Skeletal muscle tissue (tissue), 4 donors: ENCODE data around the gene GRID1. TPM values are rescaled to one million over a fixed set of nuclear protein-coding genes. Genes with fewer than 3 reads are reported as not detected.

ENCODE experiments used
- H3K27ac ChIP-seq: one replicate; pipeline ENCODE4 v1.7.0; 2013; ENCODE audit warnings: mild to moderate bottlenecking, low read depth, low read length, inconsistent platforms
- H3K27me3 ChIP-seq, 3 donors: one replicate each; pipeline ENCODE4 v1.7.0; 2013; ENCODE audit warnings: low read length in 3 of 3; ENCODE audit not compliant: control insufficient read depth in 3 of 3, insufficient read depth in 3 of 3
- H3K36me3 ChIP-seq, 3 donors: one replicate each; pipeline ENCODE4 v1.7.0; 2013; ENCODE audit warnings: low read length in 3 of 3; ENCODE audit not compliant: control insufficient read depth in 3 of 3, insufficient read depth in 3 of 3
- H3K4me1 ChIP-seq, 3 donors: one replicate each; pipeline ENCODE4 v1.7.0; 2013; ENCODE audit warnings: low read length in 3 of 3, mild to moderate bottlenecking in 3 of 3; ENCODE audit not compliant: control insufficient read depth in 3 of 3, insufficient read depth in 3 of 3
- H3K4me3 ChIP-seq, 3 donors: one replicate each; pipeline ENCODE4 v1.7.0; 2013; ENCODE audit warnings: low read length in 3 of 3
- H3K9ac ChIP-seq, 3 donors: one replicate each; pipeline ENCODE4 v1.7.0; 2013; ENCODE audit warnings: low read length in 3 of 3, mild to moderate bottlenecking in 3 of 3, moderate library complexity in 2 of 3, low read depth in 1 of 3
- H3K9me3 ChIP-seq, 3 donors: one replicate each; pipeline ENCODE4 v1.7.0; 2013; ENCODE audit warnings: low read length in 3 of 3; ENCODE audit not compliant: control insufficient read depth in 3 of 3
- total RNA-seq: library from RNA; depleted of rRNA; stranded (reverse); fragments of >200 nt; gene quantifications from one replicate; pipeline ENCODE4 v1.2.3, GENCODE V29; 2014
- donor health status: Osteomylitis.

GRID1 gene
- total RNA-seq, 1 donor from 2014 or later = 2.1 TPM

GRCh38 chr10:86347856-86348255 lies 18.7 kb downstream of the GRID1 start:
- no peak overlapping the region for H3K4me3 ChIP-seq
- H3K27me3 ChIP-seq = peaks cover 0 to 20% (median 12%) of the 10 kb centered on the region in 3 donors
- H3K9me3 ChIP-seq = peaks cover 0 to 5% (median 0%) of the 10 kb centered on the region in 3 donors
- H3K9ac ChIP-seq = no peak overlapping the region
- H3K4me1 ChIP-seq = no peaks in the 10 kb centered on the region
- no peak overlapping the region for H3K27ac ChIP-seq
- no peaks in the 10 kb centered on the region for H3K36me3 ChIP-seq

GRCh38 chr10:86346799-86347665 lies 19.6 kb downstream of the GRID1 start:
- Histone ChIP-seq H3K4me1 (no peaks in the 10 kb centered on the region), H3K4me3 (no peak overlapping the region), H3K9me3 (no peaks in the 10 kb centered on the region), H3K27me3 (peaks cover 0 to 20% (median 11%) of the 10 kb centered on the region in 3 donors), H3K9ac (no peak overlapping the region), H3K36me3 (no peaks in the 10 kb centered on the region), H3K27ac (no peak overlapping the region)

- Histone ChIP-seq H3K9ac (no peak overlapping the region), H3K9me3 (no peaks in the 10 kb centered on the region), H3K4me3 (no peak overlapping the region), H3K27me3 (peaks cover 0 to 23% (median 11%) of the 10 kb centered on the region in 3 donors), H3K36me3 (no peaks in the 10 kb centered on the region), H3K27ac (no peak overlapping the region), H3K4me1 (no peaks in the 10 kb centered on the region)
These were observed 20.5 kb downstream of the GRID1 start for GRCh38 chr10:86345859-86346798.

- H3K9ac ChIP-seq = no peak overlapping the region
- H3K36me3 ChIP-seq = no peaks in the 10 kb centered on the region
- H3K27ac ChIP-seq = no peak overlapping the region
- peaks cover 0 to 19% (median 16%) of the 10 kb centered on the region in 3 donors for H3K27me3 ChIP-seq
- H3K9me3 ChIP-seq = no peaks in the 10 kb centered on the region
- no peak overlapping the region for H3K4me3 ChIP-seq
- H3K4me1 ChIP-seq = no peaks in the 10 kb centered on the region
These were observed 21.2 kb downstream of the GRID1 start for GRCh38 chr10:86345296-86345858.

GRCh38 chr10:86344714-86345161 lies 21.9 kb downstream of the GRID1 start:
- no peaks in the 10 kb centered on the region for H3K36me3 ChIP-seq
- H3K9ac ChIP-seq = no peak overlapping the region
- no peak overlapping the region for H3K4me3 ChIP-seq
- no peaks in the 10 kb centered on the region for H3K9me3 ChIP-seq
- peaks cover 0 to 18% (median 16%) of the 10 kb centered on the region in 3 donors for H3K27me3 ChIP-seq
- H3K4me1 ChIP-seq = no peaks in the 10 kb centered on the region
- H3K27ac ChIP-seq = no peak overlapping the region

GRCh38 chr10:86344281-86344680 lies 22.3 kb downstream of the GRID1 start:
- Histone ChIP-seq H3K27me3 (peaks cover 0 to 18% (median 17%) of the 10 kb centered on the region in 3 donors), H3K9me3 (no peaks in the 10 kb centered on the region), H3K4me1 (no peaks in the 10 kb centered on the region), H3K36me3 (no peaks in the 10 kb centered on the region), H3K9ac (no peak overlapping the region), H3K27ac (no peak overlapping the region), H3K4me3 (no peak overlapping the region)

GRCh38 chr10:86343761-86344160 lies 22.8 kb downstream of the GRID1 start:
- Histone ChIP-seq H3K4me1 (no peaks in the 10 kb centered on the region), H3K36me3 (no peaks in the 10 kb centered on the region), H3K9me3 (no peaks in the 10 kb centered on the region), H3K4me3 (no peak overlapping the region), H3K27me3 (peaks cover 0 to 22% (median 15%) of the 10 kb centered on the region in 3 donors), H3K27ac (no peak overlapping the region), H3K9ac (no peak overlapping the region)

GRCh38 chr10:86342111-86342863 lies 24.3 kb downstream of the GRID1 start:
- Histone ChIP-seq H3K9ac (no peak overlapping the region), H3K27me3 (peaks cover 0 to 18% (median 14%) of the 10 kb centered on the region in 3 donors), H3K9me3 (peaks cover 0 to 2% (median 0%) of the 10 kb centered on the region in 3 donors), H3K4me3 (no peak overlapping the region), H3K36me3 (no peaks in the 10 kb centered on the region), H3K4me1 (no peaks in the 10 kb centered on the region), H3K27ac (no peak overlapping the region)

- peaks cover 0 to 21% (median 17%) of the 10 kb centered on the region in 3 donors for H3K27me3 ChIP-seq
- peaks cover 0 to 2% (median 0%) of the 10 kb centered on the region in 3 donors for H3K9me3 ChIP-seq
- H3K9ac ChIP-seq = no peak overlapping the region
- no peak overlapping the region for H3K27ac ChIP-seq
- no peak overlapping the region for H3K4me3 ChIP-seq
- no peaks in the 10 kb centered on the region for H3K36me3 ChIP-seq
- no peaks in the 10 kb centered on the region for H3K4me1 ChIP-seq
These were observed 25.2 kb downstream of the GRID1 start for GRCh38 chr10:86341361-86341811.
